ENCODE results near the gene ZNF334.
A peak's percentile ranks its signal among the peaks of the same experiment; 100 is the strongest.

Gene ZNF334

DNA sequence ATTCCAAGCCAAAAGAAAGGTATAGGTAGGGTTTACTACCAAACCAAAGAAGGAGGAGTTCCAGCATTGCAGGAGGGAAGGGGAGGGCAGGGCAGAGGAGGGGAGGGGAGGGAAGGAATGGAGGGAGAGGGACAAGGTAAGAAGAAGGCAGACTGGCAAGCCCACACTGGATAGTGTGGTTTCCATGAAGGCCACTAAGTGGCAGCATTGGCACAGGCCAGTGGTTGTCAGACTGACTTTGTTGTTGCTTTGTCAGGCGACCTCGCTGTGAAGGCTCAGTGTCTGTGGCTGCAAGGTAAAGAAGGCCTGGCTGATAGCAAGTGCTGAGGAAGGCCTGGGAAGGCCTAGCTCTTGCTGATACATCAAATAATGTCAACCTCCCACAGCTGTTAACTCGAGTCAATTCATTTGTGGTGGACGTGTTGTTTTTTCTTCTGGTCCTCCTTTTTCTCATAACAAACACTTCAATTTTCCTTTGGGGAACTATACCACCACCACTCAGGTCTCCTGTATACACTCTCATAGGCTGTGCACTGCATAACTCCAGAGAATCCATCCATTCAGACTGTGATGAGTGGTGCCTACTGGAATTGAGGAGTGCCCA lies 7.7 kb upstream of the ZNF334 start:
- no peaks in the 10 kb centered on the region for H3K4me1 ChIP-seq (ENCODE audit: insufficient read depth, poor library complexity, severe bottlenecking)
- no peak overlapping the region for H3K4me3 ChIP-seq (ENCODE audit: severe bottlenecking)
- DNase-seq (ENCODE audit: low spot score), result no peak
- peak; percentile 84 for ATAC-seq (ENCODE audit: low read depth)
- peak; percentile 94 for TF ChIP-seq CTCF (IDR thresholded peaks at IDR 0.05; ENCODE audit: poor library complexity, severe bottlenecking)
- no peak overlapping the region for H3K27ac ChIP-seq (ENCODE audit: poor library complexity, severe bottlenecking)
- no peaks in the 10 kb centered on the region for H3K36me3 ChIP-seq (ENCODE audit: low read depth)
- H3K9me3 ChIP-seq (ENCODE audit: severe bottlenecking), result no peaks in the 10 kb centered on the region
- no peaks in the 10 kb centered on the region for H3K27me3 ChIP-seq (ENCODE audit: insufficient read depth, poor library complexity, severe bottlenecking)

DNA sequence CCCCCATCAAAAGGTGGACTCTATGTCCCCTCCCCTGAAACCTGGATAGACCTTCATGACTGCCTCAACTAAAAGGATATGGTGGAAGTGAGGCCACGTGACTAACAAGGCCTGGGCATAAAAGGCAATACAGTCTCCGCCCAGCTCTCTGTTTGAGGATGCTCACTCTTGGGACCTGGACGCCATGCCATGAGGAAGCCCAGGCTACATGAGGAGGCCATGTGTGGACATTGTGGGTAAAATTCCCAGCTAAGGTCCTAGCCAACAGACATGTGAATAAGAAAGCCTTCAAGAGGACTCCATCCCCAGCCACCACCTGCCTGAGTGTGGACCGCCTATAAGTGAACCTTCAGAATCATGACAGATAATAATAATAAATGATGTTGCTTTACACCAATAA lies 7.2 kb upstream of the ZNF334 start:
- Histone ChIP-seq H3K4me1 (ENCODE audit: insufficient read depth, poor library complexity, severe bottlenecking) (no peaks in the 10 kb centered on the region), H3K27ac (ENCODE audit: poor library complexity, severe bottlenecking) (no peak overlapping the region), H3K9me3 (ENCODE audit: severe bottlenecking) (no peaks in the 10 kb centered on the region), H3K27me3 (ENCODE audit: insufficient read depth, poor library complexity, severe bottlenecking) (no peaks in the 10 kb centered on the region), H3K36me3 (ENCODE audit: low read depth) (no peaks in the 10 kb centered on the region), H3K4me3 (ENCODE audit: severe bottlenecking) (no peak overlapping the region)
- TF ChIP-seq CTCF (IDR thresholded peaks at IDR 0.05; ENCODE audit: poor library complexity, severe bottlenecking), result no peak
- ATAC-seq (ENCODE audit: low read depth), result no peak
- no peak for DNase-seq (ENCODE audit: low spot score)

DNA sequence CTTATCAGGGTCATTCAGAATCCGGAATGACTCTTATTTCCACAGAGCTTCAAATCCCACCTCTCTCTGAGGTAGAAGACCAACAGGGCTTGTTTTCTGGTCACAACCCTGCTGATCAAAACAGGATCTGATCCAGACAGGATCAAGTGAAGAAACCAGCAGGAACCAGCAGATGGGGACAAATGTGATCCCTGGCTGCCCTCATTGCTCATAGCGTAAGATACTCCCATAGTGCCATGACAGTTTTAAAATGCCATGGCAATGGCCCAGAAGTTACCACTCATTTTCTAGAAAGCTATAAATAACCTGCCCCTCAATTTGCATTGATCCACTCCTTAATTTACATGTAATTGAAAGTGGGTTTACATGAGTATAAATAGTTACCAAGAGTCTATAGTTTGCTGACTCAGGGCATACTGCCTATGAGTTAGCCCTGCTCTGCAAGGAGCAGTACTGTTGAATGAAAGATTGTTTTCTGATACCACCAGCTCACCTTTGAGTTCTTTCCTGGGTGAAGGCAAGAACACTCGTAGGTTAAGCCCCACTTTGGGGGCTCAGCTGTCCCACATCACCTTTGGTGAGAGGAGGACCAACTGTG lies 6.2 kb upstream of the ZNF334 start:
- no peak for TF ChIP-seq CTCF (IDR thresholded peaks at IDR 0.05; ENCODE audit: poor library complexity, severe bottlenecking)
- H3K4me1 ChIP-seq (ENCODE audit: insufficient read depth, poor library complexity, severe bottlenecking), result no peaks in the 10 kb centered on the region
- DNase-seq (ENCODE audit: low spot score), result no peak
- no peaks in the 10 kb centered on the region for H3K36me3 ChIP-seq (ENCODE audit: low read depth)
- no peak overlapping the region for H3K27ac ChIP-seq (ENCODE audit: poor library complexity, severe bottlenecking)
- no peak overlapping the region for H3K4me3 ChIP-seq (ENCODE audit: severe bottlenecking)
- H3K9me3 ChIP-seq (ENCODE audit: severe bottlenecking), result no peaks in the 10 kb centered on the region
- H3K27me3 ChIP-seq (ENCODE audit: insufficient read depth, poor library complexity, severe bottlenecking), result no peaks in the 10 kb centered on the region
- ATAC-seq (ENCODE audit: low read depth), result no peak

DNA sequence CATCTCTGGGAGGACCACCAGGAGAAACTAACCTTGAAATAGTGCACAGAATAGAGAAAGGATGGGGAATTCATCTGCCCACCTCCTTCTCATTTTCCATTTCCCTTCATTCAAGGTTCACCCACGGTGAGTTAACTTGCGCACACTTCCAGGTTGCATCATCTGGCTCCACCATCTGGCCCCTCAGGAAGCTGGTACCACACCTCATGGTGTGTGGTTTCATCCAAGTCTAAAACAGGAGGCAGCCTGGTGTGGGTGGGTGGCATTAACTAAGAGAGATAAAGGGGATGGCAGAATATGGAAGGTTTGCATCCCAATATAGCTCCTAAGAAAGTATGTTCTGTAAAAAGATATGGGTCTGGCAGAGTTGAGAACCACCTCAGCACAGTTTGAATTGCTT lies 3.8 kb downstream of the ZNF334 start:
- TF ChIP-seq CTCF (IDR thresholded peaks at IDR 0.05; ENCODE audit: poor library complexity, severe bottlenecking), result no peak
- no peak for ATAC-seq (ENCODE audit: low read depth)
- Histone ChIP-seq H3K4me1 (ENCODE audit: insufficient read depth, poor library complexity, severe bottlenecking) (peaks cover 6% of the 10 kb centered on the region), H3K27ac (ENCODE audit: poor library complexity, severe bottlenecking) (no peak overlapping the region), H3K4me3 (ENCODE audit: severe bottlenecking) (no peak overlapping the region), H3K36me3 (ENCODE audit: low read depth) (peaks cover 4% of the 10 kb centered on the region; the same call in 1 of the 2 replicates), H3K27me3 (ENCODE audit: insufficient read depth, poor library complexity, severe bottlenecking) (no peaks in the 10 kb centered on the region), H3K9me3 (ENCODE audit: severe bottlenecking) (peaks cover 2% of the 10 kb centered on the region)
- DNase-seq (ENCODE audit: low spot score), result no peak

- TF ChIP-seq CTCF (IDR thresholded peaks at IDR 0.05; ENCODE audit: poor library complexity, severe bottlenecking), result no peak
- Histone ChIP-seq H3K27ac (ENCODE audit: poor library complexity, severe bottlenecking) (no peak overlapping the region), H3K27me3 (ENCODE audit: insufficient read depth, poor library complexity, severe bottlenecking) (no peaks in the 10 kb centered on the region), H3K4me1 (ENCODE audit: insufficient read depth, poor library complexity, severe bottlenecking) (no peaks in the 10 kb centered on the region), H3K4me3 (ENCODE audit: severe bottlenecking) (no peak overlapping the region), H3K36me3 (ENCODE audit: low read depth) (peaks cover 20% of the 10 kb centered on the region), H3K9me3 (ENCODE audit: severe bottlenecking) (peaks cover 12% of the 10 kb centered on the region)
- no peak for ATAC-seq (ENCODE audit: low read depth)
- no peak for DNase-seq (ENCODE audit: low spot score)
Observed at GRCh38 chr20:46507760-46508407, 5.5 kb downstream of the ZNF334 start.

All from RWPE2 (cell line).